Activated gamma-delta T cell treated with anti-CD3 and anti-CD28 coated beads, Interleukin-2, amount 50 U/mL, for 16 hours (primary cell): ENCODE measurements around the gene MRRF.
"Not testable (repeated sequence)": the region's sequence is repeated elsewhere in the genome, so short reads cannot be mapped to it uniquely, and the experiment has no call there.

Source experiments
- DNase-seq: peaks from one replicate; pipeline ENCODE4 v3.0.0-alpha.2; 2020; ENCODE audit warnings: low read depth

Gene MRRF

DNA sequence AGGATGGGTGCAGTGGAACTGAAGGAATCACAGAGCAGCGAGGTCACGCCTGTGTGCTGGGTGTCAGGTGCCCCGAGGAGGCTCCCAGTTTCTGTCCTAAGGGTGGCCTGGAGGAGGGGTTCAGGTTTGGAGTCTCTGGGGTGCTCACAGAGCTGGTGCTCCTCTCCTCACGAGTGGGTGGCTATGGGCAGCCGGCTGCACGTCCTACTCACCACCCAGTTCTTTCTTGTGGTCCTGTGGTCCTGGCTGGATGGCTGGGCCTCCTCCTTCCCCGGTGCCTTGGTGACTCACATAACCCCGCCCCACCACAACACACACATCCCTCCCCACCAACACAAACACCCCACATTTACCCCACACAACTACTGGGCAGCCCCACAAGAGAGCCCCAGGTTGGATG lies 96.2 kb downstream of the MRRF start:
- DNase-seq: no peak

GRCh38 chr9:122363131-122363530 lies 98.4 kb downstream of the MRRF start:
- DNase-seq: not testable (repeated sequence)

- DNase-seq: no peak
These were observed 99.6 kb downstream of the MRRF start for GRCh38 chr9:122364117-122364782.

DNA sequence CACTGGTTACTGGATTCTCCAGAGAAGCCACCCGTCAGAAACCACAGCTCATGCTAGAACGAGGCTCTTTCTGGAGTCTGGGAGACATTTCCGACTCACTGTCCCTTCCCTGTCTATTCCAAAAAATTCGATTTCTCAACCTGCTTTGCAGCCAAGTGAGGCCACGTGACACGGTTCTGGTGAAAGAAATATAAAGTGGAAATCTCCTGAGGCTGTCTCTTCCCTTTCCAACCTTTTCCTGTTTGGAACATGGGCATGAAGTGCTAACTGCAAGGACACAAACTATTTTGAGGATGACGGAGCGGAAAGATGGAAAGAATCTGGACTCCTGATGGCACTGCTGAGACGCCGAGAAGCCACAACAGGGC lies 100.1 kb downstream of the MRRF start:
- DNase-seq: no peak

- DNase-seq: no peak
These were observed 101.5 kb downstream of the MRRF start for GRCh38 chr9:122366074-122366660.

DNA sequence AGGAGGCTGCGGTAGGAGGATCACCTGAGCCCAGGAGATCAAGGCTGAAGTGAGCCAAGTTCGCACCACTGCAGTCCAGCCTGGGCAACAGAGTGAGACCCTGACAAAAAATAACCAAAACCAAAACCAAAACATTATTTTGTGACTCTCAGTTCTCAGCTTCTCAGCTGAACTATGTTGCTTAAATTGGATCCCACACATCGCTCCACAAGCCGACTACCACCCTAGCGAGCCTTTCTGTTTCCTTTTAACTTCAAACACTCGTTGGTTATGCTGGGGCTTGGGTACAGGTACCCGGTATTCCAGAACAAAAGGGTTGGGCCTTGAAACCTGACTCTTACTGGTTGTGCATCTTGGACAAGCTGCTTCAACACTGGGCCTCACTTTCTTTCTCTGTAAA lies 102.4 kb downstream of the MRRF start:
- no peak for DNase-seq

DNA sequence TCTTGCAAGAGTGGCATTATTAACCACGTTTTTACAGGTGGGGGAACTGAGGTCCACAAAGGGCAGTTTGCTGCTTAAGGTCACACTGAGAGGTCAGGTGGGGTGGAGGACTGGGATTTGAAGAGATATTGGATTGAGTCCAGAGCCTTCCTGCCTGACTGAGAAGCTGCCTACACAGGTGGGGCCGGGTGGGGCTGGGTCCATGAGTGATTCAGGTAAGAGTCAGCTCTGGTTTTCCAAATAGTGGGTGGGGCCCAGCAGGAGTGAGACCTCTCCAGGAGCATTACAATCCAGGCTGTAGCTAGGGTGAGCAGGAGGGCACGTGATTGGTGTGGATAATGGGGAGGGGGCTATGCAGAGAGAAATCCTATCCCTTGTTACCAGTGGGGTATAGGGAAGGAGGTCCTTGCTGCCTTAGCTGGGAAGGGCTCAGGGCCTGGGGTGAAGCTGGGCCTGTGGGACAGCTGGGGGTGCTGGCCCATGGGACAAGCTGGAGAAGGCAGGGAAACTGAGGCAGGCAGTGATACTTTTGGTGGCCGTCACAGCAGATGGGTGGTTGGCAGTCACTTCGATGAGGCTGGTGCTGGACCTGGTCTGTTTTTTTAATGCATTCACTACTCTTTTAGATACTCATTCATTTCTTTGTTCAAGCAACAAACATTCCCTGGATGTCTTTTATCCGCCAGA lies 103.2 kb downstream of the MRRF start:
- no peak for DNase-seq

DNA sequence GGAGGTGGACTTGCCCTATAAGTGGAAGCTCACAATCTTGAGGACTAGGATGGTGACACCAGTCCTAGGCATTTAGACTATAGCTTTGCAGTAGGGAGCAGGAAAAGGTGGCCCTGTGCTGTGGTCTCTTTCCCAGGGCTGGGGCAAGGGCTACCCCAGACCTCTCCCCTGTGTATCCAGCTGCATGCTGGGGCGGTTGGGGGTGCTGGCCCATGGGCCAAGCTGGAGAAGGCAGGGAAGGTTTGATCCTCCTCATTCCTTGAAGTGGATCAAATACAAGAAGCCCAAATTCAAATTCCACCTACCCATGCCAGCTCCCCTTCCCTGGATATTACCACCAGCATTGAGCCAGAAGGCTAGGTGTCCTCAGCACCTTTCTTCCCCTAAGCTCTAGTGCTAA lies 104.0 kb downstream of the MRRF start:
- no peak for DNase-seq

- no peak for DNase-seq
These were observed 105.6 kb downstream of the MRRF start for GRCh38 chr9:122370303-122370702.

DNA sequence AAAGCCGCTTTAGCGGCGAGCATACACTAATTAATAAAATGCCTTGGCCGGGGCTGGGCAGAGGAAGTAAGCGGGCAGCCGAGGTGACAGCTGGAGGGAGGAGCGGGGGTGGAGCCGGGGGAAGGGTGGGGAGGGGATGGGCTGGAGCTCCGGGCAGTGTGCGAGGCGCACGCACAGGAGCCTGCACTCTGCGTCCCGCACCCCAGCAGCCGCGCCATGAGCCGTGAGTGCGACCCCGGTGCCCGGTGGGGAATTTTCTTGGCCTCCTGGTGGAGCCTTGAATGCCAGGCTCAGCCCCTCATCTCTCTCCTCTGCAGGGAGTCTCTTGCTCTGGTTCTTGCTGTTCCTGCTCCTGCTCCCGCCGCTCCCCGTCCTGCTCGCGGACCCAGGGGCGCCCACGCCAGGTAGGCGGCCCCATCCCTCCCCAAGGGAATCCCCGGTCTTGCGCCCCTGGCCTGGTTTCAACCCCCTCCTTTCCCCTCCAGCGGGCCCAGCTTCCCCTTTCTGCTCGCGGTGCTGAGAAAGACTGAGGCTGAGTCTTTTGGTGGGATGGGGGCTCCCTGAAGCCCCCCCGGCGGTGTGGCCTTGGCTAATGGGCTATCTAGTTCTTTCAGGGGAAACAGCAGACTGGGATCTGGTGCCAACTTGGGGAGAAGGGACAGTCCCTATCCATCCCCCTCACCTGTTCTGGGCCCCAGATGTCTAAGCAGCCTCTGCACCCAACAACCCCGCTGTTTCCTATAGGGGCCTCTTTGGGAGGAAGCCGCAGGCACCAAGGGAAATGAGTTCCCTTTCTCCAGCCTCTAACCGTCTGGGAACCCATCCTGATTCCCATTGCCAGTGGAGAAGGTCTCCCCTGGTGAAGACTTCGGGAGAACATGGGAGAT lies 106.4 kb downstream of the MRRF start, which contains the start of gene PTGS1:
Gene PTGS1, plus strand, starts transcription at position 156 of the 887 bp plus-strand sequence. Its CDS starts 61 bp downstream, at position 217.
- no peak for DNase-seq

DNA sequence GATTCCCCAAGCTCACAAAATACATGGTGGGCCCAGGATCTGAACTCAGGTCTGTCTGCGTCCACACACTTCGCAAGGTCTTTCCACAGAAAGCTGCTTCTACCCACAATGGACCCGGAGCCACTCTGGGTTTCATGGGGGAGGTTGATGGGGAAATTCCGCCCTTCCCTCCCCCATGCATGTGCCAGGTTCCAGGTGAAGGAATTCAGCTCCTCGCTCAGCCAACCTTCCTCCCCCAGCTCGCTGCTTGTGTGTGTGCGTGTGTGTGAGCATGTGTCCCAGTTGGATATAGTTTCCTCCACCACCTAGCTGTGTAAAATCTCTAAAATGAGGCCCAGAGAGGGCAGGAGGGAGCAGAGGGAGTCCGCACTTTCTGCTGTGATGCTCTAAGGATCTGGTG lies 107.2 kb downstream of the MRRF start:
- DNase-seq: no peak

- DNase-seq: no peak
These were observed 108.5 kb downstream of the MRRF start for GRCh38 chr9:122372856-122373845.

DNA sequence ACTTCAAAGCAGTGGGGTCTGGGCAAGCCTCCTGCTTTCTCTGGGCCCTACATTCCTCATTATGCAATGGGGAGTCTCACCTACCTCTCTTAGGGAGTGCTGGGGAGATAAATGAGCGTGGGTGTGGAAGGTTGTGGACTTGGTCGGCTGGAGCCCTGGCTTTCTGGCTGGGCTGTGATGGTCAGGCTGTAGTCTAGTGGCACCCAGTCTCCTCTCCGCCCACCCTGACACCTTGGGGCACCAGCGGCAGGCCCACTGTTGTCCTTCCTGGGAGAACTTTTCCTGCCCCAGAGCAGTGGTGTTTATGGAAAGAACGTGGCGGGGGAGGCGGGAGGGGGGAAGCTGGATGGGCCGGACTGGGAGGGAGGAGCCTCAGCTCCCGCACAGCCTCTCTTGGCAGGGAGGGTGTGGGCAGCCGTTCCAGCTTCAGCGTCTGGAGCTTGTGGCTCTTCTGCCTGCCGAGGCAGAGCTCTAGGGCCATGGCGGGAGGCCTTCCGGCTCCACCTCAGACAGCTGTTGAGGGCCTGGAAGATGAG lies 110.3 kb downstream of the MRRF start:
- DNase-seq: no peak

- no peak for DNase-seq
These were observed 112.1 kb downstream of the MRRF start for GRCh38 chr9:122376796-122377195.

GRCh38 chr9:122377241-122378164 lies 112.8 kb downstream of the MRRF start:
- no peak for DNase-seq

- no peak for DNase-seq
These were observed 113.6 kb downstream of the MRRF start for GRCh38 chr9:122378236-122378635.

DNA sequence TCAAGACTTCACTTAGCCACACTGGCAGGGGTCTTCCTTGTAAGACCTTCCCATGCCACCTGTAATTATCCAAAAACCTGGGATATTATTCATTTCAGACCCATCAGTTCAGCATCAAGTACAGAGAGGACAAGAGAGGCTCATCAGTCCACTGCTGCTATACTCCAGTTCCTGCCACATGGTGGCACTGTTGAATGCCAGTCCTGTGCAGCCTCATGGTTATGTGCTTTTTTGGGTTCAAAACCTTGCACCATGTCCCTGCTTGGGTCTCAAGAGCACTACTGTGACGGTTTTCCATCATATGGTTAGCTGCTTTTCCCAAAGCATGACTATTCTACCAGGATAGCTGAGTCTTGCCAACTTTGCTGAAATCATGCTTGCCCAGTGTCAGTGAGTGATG lies 114.7 kb downstream of the MRRF start:
- DNase-seq: no peak

DNA sequence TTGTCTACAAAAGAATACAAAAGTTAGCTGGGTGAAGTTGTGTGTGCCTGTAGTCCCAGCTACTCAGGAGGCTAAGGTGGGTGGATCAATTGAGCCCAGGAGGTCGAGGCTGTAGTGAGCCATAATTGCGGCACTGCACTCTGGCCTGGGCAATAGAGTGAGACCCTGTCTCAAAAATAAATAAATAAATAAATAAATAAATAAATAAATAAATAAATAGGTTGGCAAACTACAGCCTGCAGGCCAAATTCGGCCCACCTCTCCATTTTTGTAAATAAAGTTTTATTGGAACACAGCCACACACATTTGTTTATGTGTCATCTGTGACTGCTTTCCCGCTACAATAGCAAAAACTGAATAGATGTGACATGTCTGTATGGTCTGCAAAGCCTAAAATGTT lies 115.6 kb downstream of the MRRF start:
- DNase-seq: no peak
